Measurements from ENCODE around the gene BAG2.

Gene BAG2

DNA sequence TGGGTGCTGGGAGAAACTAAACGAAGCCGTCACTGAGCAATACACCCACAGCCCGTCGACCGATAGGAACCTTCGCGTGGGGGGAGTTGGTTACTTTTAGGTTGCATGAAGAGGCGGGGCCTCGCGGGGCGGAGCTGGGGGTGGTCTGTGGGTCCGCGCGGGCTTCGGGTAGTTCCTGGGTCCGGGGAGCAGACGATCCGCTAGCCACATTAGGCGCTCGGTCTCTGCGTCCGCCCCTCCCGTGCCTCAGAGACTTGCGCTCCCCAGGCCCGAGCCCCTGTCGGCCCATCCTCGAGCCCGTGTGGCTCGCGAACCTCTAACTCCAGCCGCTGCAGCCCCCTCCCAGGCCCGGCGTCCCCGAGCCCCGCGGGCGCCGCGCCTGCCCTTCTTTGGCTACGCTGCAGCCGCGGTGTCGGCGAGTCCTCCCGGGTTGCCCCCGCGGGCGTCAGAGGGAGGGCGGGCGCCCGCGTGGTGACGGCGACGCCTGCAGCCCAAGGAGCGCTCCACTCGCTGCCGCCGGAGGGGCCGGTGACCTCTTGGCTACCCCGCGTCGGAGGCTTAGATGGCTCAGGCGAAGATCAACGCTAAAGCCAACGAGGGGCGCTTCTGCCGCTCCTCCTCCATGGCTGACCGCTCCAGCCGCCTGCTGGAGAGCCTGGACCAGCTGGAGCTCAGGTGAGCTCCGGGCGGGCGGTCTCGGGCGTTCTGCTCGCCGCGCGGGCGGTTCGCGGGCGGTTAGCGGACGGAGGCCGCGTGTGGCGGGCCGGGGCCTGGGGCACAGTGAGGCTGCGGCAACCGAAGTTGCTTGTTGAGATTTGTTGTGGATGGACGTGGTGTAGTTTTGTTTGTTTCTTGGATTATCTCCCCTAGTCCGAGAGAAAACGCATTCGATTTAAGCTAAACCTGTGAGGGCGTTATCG, at the start of gene BAG2:
Gene BAG2, plus strand, starts transcription at position 191 of the 920 bp plus-strand sequence. Its CDS starts 372 bp downstream, at position 563.
- peak; percentile 96 for DNase-seq (ENCODE audit: low spot score)

DNA sequence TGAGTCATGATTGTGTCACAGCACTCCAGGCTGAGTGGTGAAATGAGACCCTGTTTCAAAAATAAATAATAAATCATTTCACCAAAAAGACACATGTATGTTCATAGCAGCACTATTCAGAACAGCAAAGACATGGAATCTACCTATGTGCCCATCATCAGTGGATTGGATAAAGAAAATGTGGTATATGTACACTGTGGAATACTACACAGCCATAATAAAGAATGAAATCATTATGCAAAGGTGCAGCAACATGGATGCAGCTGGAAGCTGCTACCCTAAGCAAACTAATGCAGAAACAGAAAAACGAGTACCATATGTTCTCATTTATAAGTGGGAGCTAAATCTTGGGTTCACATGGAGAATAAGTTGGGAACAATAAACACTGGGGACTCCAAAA, 49.0 kb upstream of the BAG2 start:
- DNase-seq (ENCODE audit: low spot score) = no peak

DNA sequence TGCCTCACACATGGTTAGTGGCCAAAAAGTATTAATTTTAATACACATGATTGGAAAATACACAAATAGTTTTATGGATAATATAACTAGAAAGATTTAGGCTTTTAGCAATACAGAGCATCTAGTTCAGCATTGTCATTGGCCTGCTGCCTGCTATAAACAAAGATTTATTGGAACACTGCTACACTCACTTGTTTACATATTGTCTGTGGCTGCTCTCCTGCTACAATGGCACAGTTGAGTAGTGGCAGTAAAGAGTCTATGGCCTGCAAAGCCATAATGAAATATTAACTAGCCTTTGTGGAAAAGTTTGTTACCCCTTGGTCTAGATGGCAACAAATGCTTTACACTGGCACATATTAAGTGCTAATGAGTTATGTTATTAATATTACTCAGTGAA, 44.4 kb upstream of the BAG2 start:
- no peak for DNase-seq (ENCODE audit: low spot score)

DNA sequence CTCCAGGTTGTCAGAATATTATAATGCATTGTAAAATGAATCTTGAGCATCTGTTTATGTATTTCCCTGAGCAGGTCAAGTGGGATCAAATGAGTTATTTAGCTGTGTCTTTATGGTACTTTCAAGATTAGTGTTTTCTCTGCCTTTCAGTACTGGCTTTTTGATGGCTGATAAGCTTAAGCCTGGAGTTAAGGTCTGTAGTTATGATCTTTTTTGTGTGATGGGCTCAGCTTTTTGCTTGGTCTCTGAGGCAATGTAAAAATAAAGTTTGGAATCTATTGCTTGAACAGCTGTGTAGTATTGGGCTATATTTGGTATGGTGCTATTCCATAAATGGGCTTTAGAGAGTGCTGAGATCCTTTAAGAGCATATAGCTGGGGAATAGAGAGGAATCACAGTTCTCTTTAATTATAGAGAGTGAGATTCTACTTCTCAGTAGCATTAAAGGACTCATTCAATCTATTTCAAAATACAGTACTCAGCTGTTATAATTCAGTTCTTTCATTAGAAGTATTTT, 41.4 kb upstream of the BAG2 start:
- no peak for DNase-seq (ENCODE audit: low spot score)

DNA sequence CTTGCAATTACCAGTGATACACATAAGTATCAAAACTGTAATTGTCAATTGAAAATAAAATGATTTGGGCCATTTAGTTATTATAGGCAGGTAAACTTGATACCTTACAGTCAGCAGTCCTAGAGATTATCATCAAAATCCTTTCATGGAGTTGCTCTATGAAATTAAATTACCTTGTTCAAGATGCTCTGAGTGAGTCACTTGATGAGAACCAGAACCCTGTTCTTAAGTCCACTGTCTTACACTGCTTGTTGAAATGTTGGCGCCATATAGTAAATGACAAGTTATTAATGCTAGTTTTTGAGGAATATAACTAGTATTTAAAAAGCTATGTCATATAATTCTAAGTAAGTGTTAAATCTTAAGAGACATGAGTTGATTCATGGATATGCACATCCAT, 37.2 kb upstream of the BAG2 start:
- no peak for DNase-seq (ENCODE audit: low spot score)

DNA sequence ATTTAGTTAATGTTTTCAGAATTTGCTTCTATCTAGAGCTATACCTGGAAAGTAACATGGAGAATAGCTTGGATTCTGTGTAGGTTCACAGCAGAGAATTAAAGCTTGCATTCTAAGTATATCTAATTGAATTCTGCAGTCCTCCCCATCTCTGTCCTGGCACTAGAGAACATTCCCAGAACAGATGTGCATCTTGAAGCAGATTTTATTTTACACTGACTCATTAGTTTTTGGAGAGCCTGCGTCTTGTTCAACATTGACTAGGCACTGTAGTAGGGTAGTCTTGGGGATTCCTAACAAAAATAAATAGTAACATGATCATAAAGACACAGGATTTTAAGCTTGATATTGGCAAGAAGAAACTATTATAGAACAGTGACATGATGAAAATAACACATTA, 36.2 kb upstream of the BAG2 start:
- DNase-seq (ENCODE audit: low spot score) = no peak

DNA sequence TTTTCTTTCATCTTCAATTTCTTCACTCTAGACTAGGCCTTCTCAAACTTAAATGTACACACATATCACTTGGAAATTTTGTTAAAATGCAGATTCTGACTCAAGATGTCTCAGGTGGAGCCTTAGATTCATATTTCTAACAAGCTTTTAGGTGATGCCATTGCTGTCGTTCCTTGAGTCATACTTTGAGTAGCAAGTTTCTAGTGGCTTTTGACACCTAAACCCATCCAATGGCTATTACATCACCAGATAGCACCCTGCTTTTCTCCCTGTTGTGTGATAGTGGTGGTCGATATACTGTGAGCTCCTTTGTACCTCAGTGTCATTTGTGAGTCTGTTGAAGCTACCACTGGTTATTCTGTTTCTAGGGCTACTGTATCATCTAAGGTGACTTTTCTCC, 34.8 kb upstream of the BAG2 start:
- no peak for DNase-seq (ENCODE audit: low spot score)

DNA sequence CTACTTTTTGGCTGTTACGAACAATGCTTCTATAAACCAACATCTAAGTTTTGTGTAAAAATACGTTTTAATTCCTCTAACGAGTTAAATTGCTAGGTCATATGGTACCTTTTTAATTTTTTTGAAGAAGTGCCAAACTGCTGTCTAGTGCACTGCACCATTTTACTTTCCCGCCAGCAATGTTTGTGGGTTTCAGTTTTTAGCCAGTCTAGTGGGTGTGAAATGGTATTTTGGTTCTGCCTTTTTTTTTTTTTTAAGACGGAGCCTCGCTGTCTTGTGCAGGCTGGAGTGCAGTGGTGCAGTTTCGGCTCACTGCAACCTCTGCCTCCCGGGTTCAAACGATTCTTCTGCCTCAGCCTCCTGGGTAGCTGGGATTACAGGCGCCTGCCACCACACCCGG, 34.1 kb upstream of the BAG2 start:
- DNase-seq (ENCODE audit: low spot score) = no peak

DNA sequence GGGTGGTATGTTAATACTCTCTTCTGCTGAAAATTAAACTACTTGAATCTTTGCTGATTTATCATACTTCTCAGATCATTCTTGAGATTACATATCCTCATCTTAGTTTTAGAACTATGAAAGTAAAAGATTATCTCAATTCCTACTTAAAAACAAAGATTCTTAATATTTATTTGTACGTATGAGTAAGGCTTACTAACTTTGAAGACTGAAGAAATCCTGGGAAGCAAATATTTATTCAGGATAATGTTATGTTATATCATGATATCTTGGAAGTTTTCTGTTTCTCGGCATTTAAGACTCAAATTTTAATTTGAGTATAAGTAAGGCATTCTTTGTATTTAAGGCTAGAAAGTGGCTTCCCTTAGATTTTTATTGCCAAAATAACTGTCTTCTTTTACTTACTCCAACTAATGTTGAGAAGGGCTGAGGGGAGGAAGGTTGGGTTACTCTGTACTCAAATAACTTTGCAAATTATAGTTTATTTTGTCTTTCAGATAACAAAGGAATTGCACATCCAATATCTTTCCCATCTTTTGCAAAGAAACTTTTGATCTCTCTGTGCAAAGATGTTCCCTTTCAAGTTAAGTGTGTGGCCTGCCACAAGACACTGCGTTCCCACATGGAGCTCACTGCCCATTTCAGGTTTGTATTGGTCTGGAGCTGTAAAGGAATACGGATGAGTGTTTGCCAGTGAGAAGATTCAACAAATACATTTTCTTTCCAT, 30.5 kb upstream of the BAG2 start:
- no peak for DNase-seq (ENCODE audit: low spot score)

DNA sequence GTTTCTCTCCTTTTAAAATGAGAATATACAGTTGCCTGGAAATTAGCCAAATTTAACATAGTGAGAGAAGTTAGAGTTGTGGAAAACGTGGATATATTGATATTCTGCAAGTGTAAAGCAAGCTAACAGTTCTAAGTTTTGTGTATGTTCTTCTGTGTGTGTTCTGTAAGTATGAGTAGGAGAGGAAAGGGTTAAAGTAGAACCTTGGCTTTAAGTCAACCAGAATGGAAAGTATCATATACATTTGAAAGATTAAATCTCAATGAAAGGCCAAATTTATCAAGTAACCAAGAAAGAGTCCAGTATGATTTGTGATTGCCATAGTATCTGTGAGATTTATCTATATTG, 30.0 kb upstream of the BAG2 start:
- no peak for DNase-seq (ENCODE audit: low spot score)

DNA sequence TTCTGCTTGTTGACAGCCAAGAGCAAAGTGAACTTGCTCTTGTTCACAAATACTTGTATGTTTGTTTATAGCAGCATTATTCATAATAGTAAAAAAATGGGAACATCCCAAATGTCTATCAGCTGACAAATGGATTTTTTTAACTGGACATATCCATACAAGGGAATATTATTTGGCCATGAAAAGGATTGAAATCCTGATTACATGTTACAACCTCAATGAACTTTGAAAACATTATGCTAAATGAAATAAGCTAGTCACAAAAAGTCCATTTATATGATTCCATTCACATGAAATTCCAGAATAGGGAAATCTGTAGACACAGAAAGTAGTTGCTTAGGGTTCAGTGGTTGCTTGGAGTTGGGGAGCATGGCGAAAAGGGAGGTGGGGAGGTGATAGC, 28.4 kb upstream of the BAG2 start:
- no peak for DNase-seq (ENCODE audit: low spot score)

DNA sequence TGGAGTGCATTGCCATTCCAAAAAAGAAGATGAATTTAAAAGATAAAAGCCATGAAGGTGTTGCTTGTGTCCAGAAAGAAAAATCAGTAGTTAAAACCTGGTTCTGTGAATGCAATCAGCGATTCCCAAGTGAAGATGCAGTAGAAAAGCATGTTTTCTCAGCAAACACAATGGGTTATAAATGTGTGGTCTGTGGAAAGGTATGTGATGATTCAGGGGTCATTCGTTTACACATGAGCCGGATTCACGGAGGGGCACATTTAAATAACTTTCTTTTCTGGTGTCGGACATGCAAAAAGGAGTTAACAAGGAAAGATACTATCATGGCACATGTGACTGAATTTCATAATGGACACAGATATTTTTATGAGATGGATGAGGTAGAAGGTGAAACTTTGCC, 24.7 kb upstream of the BAG2 start:
- DNase-seq (ENCODE audit: low spot score) = no peak

DNA sequence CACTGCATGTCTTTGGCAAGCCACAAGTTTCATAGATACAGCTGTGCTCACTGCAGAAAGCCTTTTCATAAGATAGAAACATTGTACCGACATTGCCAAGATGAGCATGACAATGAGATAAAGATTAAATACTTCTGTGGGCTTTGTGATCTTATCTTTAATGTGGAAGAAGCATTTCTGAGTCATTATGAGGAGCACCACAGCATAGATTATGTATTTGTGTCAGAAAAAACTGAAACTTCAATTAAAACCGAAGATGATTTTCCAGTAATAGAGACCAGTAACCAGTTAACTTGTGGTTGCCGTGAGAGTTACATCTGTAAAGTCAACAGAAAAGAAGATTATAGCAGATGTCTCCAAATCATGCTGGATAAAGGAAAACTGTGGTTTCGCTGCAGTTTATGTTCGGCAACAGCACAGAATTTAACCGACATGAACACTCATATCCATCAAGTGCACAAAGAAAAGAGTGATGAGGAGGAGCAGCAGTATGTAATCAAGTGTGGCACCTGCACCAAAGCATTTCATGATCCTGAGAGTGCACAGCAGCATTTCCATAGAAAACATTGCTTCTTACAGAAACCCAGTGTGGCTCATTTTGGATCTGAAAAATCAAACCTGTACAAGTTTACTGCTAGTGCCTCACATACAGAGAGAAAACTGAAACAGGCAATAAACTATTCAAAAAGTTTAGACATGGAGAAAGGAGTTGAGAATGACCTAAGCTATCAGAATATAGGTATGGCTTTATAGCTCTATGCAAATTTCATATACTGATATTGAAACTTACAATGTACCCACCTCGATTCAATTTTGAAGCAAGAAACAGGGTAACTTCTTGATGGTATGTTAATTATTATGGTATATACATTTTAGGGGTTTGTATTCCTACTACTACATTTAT, 23.9 kb upstream of the BAG2 start:
- DNase-seq (ENCODE audit: low spot score) = no peak

DNA sequence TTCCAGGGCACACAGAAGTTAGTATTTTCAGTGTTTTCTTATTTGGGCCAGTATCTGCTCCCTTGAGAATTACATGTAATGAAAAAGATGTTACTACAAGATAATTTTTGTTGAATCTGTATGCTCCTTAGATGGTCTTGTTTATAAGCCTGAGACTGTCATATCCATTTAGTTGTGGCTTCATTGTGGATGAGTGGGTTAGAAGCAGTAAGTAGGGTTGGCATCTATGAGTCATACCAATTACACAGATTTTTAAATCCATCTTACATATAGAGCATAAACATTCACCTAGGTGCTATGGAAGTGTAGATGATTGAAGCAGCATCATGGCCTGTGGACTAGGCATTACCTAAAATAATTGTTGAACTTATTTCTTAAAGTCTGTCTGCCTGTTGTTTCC, 13.5 kb upstream of the BAG2 start:
- DNase-seq (ENCODE audit: low spot score) = no peak

DNA sequence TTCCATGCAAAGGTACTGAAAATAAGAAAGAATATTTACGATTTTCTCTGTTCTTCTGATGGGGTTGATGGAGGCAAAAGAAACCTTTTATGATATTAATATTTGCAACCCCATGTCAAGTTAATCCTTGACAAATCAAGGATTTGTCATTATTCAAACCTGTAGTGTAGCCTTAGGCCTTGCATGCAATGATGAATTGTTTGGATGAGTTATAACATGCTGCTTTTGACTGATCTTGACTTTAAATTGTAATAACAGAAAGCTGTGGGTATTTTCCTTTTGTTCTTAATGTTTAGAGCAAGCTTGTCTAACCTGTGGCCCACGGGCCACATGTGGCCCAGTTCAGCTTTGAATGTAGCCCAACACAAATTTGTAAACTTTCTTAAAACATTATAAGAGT, 13.0 kb upstream of the BAG2 start:
- no peak for DNase-seq (ENCODE audit: low spot score)

DNA sequence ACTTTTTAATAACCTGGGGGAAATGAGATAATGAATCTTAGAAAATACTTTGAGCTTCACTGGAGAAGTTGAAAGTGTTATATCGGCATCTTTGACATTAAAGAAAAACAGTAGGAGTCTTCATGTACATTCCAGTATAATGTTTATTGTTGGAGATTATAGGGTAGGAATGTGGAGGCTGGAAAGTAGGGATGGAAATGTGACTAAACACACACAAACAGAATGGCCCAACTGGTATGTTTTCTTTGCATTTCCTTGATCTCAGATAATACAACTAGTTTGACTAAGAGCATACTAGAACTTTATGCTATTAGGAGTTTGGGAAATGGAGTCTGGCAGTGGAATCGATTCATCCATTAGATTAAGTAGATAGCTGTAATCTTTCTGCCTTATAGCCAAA, 10.1 kb upstream of the BAG2 start:
- DNase-seq (ENCODE audit: low spot score) = no peak

DNA sequence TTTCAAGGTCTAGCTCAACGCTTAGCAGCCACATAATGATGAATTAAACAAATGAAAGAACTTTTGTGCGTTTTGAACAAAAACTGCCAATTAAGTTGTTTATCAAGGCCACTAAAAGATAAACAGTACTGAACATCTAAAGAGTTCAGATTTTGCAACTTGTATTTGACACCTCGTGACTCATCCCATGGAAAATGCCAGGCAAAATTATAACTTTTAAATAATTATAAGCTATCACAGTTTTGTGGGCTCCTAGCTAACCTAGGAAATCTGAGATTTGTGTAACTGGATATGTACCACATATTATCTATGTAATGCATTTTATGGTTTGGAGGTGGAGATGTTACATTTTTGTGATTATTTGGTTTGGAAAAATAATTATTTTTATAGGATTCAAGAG, 9.6 kb upstream of the BAG2 start:
- no peak for DNase-seq (ENCODE audit: low spot score)

DNA sequence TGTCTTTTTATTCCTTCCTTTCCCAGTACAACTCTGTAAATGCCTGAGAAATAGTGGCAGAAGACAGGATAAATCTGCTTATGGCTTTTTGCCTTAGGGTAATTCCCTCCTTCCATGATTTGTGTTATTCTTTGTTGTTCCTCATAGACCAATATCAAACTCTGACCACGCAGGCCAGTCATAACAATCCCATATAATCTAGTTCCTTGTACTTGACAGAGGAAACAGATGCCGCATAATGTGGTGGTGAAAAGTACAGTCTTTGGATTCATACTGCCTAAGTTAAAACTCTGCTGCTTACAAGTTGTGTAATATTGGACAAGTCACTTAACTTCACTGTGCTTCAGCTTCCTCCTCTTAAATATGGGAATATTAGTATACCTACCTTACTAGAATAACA, 8.2 kb upstream of the BAG2 start:
- no peak for DNase-seq (ENCODE audit: low spot score)

DNA sequence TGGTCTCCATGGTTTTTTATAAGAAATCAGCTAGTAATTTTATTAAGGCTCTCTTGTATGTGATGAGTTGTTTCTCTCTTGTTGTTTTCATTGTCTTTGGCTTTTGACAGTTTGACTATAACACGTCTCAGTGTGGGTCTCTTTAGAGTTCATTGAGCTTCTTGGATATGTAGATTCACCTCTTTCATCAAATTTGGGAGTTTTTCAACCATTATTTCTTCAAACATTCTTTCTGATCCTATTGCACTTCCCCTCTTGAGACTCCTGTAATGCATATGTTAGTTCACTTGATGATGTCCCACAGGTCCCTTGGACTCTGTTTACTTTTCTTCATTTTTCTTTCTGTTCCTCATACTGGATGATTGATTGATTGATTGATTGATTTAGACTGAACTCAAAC, 7.0 kb upstream of the BAG2 start:
- no peak for DNase-seq (ENCODE audit: low spot score)

DNA sequence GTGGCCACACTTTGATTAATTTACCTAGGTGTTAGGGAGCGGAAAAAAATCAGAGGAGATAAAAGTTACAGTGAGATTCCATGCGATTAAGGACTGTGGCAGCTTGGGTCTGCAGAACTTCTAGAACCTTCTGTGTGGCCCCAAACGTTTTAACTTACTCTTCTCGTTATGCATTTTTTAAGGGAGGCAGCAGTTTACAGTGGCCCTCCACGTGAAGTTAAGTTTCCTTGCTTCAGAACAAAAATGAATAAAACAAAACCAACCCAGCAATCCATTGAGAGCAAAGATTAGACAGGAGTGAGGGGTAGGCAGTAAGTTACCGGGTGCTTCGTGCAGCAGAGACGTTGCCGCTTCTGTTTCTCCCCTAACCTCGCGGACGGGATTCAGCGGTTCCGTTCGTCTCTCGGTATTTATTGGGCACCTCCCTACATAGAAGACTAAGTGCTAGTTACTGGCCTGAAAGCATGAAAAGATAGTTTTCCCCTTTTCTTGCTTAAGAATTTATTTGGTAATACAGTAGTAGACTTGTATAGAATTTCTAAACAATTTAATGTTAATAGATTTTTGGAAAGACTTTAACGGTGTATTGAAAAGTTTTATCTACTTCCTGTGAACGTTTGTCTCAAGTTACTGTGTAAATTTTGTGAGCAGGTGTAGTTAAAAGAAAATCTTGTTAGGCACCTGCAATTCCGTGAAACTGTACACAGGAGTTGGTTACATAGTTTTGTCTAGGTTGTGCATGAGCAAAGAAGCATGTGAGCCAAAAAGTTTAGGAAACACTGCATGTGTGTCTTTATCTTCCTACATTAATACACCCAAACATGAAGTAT, 1.1 kb downstream of the BAG2 start:
- DNase-seq (ENCODE audit: low spot score) = peak; percentile 71

DNA sequence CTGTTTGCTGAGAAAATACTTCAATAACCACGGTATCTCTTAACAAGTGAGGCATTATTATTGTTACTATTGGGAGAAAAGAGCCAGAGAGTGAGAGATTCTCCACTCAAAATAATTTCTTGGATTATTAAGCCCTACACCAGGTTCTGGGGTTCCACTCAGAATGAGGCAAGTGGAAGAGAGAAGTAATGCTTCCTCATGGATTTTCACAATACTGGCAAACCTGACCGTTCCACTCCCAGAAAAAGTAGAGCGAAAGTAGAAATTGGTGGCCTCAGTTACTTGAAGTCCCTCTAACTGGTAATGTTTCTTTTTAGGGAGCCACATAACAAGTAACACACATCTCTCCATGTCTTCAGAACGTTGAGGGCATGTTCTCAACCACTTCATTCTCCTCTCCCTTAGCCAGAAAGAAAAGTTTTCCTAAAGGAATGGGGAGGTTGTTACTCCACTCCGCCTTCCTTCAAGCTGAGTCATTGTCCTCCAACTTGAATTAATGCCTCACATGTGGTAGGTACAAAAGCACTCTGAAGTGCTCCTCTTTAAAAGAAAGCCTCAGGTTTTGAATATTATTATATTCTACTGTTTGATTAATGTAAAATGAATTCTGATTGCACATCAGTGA, 1.9 kb downstream of the BAG2 start:
- peak; percentile 33 for DNase-seq (ENCODE audit: low spot score)

Data from NAMALWA (cell line).